ENCODE data around the gene IMPG2.

DNA sequence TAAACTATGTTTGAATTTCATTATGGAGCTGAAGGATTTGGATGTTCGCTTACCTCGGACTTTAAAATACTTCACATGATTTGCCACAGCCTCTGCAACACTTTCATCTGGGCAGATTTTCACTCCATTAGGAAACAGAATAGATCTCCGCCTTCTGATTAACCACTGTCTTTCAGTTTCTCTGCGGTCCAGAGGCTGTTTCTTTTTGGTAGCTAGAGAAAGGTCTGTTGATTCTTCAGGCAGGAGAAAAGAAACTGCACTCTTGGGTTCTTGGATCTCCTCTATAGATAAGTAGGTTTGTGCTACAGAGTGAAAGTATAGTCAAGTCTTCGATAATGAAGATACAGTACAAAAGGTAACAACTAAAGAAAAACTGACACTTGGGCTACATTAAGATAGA is 844 bp downstream of the IMPG2 start:
- TF ChIP-seq POLR2AphosphoS5 (IDR thresholded peaks at IDR 0.05) = no peak
- TF ChIP-seq, protein P1, sequence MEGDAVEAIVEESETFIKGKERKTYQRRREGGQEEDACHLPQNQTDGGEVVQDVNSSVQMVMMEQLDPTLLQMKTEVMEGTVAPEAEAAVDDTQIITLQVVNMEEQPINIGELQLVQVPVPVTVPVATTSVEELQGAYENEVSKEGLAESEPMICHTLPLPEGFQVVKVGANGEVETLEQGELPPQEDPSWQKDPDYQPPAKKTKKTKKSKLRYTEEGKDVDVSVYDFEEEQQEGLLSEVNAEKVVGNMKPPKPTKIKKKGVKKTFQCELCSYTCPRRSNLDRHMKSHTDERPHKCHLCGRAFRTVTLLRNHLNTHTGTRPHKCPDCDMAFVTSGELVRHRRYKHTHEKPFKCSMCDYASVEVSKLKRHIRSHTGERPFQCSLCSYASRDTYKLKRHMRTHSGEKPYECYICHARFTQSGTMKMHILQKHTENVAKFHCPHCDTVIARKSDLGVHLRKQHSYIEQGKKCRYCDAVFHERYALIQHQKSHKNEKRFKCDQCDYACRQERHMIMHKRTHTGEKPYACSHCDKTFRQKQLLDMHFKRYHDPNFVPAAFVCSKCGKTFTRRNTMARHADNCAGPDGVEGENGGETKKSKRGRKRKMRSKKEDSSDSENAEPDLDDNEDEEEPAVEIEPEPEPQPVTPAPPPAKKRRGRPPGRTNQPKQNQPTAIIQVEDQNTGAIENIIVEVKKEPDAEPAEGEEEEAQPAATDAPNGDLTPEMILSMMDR (IDR thresholded peaks at IDR 0.05) = no peak
- TF ChIP-seq POLR2A (IDR thresholded peaks at IDR 0.05) = no peak
- no peak for TF ChIP-seq EP300 (IDR thresholded peaks at IDR 0.05)
